Anterior cingulate cortex (tissue), 58 donors: ENCODE results near the gene PERM1.
"Not testable (repeated sequence)": the region's sequence is repeated elsewhere in the genome, so short reads cannot be mapped to it uniquely, and the experiment has no call there.

Source experiments
- DNase-seq, 58 donors: peaks; one replicate each; lab custom pipeline; 2025; lab: John Stamatoyannopoulos, UW

Gene PERM1

DNA sequence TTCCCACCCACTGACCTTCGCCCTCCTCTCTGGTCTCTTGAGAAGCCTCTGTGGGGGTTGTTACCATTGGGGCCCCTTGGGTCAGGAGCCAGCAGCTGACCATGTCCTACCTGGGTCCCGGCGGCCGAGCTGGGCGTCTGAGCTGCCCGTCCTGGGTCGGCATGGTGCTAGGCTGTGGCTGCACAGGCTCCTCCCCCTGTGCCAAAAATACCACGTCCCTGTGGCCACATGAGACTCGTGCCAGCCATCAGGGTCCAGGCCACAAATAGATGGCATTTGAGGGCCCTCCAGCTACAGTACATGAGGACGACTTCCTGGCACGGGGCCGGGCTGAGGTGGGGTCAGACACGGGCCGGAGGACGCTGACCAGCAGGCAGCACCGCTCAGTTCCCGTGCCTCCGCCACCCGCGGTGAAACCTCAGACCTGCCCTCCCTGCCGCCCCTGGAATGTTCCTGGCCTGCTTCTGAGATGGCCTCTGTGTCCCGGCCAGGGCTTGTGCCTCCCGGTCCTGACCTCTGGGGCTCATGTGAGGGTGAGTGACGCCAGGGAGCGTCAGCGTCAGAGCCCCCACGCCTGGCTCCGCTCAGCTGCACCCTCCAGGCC, at the start of gene PERM1:
PERM1 (minus strand) TSS at position 139 of the 604 bp plus-strand sequence. CDS start 1,064 bp downstream, outside the sequence.
- no peak for DNase-seq

DNA sequence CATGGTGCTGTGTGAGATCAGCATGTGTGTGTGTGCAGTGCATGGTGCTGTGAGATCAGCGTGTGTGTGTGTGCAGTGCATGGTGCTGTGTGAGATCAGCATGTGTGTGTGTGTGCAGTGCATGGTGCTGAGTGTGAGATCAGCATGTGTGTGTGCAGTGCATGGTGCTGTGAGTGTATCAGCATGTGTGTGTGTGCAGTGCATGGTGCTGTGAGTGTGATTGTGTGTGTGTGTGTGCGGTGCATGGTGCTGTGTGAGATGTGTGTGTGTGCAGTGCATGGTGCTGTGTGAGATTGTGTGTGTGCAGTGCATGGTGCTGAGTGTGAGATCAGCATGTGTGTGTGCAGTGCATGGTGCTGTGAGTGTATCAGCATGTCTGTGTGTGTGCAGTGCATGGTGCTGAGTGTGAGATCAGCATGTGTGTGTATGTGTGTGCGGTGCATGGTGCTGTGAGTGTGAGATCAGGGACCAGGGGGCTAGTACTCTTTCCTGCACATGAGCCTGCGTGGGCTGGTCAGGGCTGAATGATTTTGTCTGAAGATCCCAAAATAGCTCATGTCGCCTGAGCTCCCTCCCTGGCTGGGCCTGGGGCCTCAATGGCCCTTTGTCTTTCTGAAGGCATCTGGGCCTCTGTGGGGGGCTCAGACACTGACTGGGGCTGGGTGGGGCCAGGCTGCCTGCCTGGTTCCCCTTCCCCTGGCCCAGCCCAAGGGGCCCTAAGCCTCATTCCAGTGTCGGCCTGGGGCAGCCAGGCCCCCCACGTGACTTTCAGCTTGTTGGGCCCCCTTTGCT, 49.2 kb upstream of the PERM1 start:
- DNase-seq: peak in 8 of 58 donors; percentile 11 to 53 (median 38)

DNA sequence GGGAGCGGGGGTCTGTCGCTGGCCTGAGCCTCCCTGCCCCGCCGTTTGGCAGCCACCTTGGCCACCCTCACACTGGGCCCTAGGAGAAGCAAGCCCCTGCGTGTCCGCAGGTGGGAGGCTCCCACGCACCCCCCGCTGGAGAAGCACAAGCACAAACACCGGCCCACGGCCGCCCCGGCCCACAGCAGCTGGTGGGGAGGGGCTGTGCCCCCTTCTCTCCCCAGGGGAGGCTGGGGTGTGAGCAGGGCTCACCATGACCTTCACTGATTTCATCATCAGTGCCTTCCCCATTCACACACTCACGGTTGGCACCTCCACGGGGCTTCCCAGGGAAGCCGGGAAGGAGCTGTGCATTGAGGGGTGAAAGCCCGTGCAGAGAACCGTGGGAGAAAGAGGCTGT, 45.9 kb upstream of the PERM1 start:
- DNase-seq: no peak

- no peak for DNase-seq
Observed at GRCh38 chr1:1026599-1027413, 44.9 kb upstream of the PERM1 start.

DNA sequence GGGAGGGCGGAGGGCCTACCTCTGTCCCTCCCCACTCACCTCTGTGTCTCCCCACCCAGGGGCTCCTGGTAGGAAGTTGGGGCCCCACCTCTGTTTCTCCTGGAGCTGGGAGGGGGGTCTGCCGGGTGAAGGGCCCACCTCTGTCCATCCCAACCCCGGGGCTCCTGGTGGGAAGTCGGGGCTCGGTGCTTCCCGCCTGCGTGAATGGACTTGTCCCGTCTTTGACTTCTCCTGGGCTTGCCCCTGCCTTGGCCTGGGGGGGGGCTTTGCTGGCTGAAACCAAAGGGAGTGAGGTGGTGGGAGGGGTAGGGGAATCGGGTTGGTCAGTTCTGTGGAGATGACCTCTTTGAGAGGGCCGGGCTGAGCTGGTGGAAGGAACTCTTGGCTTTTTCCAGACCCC, 43.8 kb upstream of the PERM1 start:
- DNase-seq: no peak

DNA sequence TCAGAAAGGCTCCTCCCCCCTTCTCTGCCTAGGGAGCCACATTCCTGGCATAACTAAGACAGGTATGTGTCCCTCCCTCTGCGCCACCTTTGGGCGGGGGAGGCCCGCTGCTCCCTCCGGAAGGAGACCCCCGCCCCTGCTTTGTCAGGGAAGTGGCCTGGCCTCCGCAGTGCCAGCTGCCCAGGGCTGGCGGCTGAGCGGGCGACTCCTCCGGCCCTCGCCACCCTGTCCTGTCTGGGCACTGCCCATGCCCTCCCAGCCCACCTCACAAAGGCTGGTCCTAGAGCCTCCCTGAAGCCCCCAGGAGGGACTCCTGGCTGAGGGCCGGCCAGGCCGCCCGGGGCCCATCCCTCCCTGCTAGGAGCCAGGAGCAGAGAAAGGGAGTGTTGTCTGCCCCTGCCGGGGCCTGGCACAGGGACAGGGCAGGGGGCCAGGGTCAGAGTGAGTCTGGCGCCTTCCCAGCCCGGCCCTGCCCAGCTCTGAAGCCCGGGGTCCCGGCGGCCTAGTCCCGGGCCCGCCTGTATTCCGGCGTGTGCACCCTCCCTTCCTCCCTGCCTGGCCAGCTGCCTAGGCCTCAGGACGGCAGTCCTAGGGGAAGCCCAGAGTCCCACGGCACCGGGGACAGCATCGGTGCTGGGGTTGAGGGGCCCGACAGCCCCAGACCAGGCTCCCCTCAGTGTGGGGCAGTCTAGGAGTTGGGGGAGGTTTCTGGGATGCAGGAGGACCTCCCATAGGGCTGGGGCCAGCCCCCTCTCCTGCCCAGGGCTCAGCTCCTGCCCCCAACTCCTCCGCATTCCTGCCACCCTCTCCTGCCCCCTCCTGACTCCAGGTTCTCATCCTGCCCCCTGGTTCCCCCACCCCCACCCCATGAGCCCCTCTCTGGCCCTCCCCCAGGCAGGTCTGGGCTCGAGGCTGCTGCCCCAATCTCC, 43.1 kb upstream of the PERM1 start:
- DNase-seq: peak in 28 of 58 donors; percentile 19 to 72 (median 40)

DNA sequence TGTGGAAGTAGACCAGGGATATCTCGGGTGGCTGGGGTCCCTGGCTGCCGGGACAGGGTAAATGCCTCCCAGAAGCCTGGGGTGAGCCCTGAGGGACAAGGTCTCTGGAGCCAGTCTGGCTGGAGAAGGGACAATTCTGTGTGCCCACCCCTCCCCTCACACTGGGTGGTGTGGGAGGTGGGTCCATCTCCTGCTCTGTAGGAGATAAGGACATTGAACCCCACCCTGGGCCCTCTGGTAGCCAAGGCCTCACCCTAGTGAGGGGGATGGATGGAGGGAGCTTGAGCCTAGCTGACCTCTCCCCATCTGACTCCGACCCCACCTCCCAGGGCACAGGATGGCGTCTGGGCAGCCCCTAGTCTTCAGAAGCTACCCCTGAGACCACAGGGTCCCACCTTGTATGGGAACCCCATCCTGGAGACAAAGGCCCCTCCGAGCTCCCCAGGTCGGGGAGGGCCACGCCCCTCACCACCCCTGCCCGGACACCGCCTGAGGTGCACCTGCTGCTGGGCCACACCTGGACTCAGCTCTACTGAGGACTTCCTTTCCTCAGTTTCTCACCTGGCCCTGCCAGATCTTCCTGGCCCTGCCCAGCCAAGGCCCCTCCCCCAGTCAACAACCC, 42.4 kb upstream of the PERM1 start:
- no peak for DNase-seq

DNA sequence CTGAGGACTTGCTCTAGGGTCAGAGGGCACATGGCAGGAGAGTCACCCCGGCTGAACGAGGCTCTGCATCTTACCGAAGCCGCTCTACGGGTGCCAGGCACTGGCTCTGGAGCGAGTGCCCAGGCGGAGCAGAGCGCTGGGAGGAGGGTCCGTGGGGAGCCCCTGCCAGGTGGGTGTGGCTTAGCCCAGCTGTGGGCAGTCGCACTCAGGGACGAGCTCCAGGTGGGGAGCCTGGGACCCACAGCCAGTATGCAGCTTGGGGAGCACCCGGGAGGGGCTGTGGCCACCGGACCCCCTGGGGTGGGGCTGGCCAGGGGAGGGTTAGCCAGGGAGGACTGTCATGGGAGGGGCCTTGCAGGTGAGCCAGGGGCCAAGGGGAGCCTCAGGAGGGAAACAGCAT, 41.8 kb upstream of the PERM1 start:
- DNase-seq: peak in 2 of 58 donors; percentile 36 to 38

GRCh38 chr1:1022302-1023009, 40.6 kb upstream of the PERM1 start:
- DNase-seq: no peak

GRCh38 chr1:1021920-1022259, 40.0 kb upstream of the PERM1 start:
- no peak for DNase-seq

DNA sequence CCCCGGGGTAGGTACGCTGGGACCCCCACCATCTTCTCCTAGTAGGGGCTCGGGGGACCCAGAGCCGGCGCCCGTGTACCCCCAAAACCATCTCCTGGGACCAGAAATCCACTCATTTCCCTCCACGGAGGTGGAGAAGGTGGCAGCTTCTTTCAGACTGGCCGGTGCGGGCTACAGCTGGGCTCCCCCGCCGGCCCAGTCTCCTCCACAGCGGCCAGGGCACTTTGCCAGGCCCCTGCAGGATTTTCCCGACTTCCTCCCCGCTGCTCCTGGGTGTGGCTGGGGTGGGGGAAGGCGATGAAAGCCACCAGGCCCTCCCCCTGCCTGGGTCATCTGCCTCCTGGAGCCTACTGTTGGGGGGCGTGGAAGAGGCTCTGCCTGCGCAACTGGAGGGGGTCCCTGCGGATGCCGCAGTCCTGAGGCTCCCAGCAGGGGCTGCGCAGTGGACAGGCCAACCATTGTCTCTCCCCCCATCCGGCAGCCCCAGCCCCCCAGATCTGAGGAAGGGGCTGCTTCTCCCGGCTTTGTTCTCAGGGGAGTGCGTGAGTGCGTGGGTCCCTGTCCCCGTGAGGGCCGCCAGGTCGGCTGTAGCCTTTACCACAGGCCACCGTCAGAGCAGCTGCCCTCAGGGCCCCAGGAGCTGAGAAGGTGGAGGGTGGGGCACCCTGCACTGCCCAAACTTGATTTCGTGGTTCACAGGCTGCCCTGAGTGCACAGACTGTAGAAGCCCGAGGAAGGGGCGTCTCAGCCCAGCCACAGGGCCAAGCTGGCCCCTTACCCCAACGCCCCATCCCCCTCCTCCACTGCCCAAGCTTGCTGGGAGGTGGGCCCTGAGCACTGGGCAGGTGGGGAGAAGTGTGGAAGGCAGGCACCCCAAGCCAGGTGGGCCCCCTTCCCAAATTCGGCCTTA, 39.4 kb upstream of the PERM1 start:
- peak in 10 of 58 donors; percentile 12 to 42 (median 28) for DNase-seq

- no peak for DNase-seq
Observed at GRCh38 chr1:1020415-1021009, 38.6 kb upstream of the PERM1 start.

DNA sequence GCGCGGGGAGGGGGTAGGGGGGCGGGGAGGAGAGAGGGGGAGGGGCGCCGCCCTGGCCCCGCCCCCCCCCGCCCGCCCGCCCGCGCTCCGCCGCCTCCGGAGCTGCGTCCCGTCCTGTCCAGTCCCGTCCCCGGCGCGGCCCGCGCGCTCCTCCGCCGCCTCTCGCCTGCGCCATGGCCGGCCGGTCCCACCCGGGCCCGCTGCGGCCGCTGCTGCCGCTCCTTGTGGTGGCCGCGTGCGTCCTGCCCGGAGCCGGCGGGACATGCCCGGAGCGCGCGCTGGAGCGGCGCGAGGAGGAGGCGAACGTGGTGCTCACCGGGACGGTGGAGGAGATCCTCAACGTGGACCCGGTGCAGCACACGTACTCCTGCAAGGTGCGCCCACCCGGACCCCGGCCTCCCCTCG, 38.1 kb upstream of the PERM1 start, which contains the start of gene AGRN:
AGRN (plus strand) TSS at position 121 of the 405 bp plus-strand sequence; CDS start at position 174, 53 bp downstream.
- DNase-seq: peak in 17 of 58 donors; percentile 41 to 76 (median 60)

DNA sequence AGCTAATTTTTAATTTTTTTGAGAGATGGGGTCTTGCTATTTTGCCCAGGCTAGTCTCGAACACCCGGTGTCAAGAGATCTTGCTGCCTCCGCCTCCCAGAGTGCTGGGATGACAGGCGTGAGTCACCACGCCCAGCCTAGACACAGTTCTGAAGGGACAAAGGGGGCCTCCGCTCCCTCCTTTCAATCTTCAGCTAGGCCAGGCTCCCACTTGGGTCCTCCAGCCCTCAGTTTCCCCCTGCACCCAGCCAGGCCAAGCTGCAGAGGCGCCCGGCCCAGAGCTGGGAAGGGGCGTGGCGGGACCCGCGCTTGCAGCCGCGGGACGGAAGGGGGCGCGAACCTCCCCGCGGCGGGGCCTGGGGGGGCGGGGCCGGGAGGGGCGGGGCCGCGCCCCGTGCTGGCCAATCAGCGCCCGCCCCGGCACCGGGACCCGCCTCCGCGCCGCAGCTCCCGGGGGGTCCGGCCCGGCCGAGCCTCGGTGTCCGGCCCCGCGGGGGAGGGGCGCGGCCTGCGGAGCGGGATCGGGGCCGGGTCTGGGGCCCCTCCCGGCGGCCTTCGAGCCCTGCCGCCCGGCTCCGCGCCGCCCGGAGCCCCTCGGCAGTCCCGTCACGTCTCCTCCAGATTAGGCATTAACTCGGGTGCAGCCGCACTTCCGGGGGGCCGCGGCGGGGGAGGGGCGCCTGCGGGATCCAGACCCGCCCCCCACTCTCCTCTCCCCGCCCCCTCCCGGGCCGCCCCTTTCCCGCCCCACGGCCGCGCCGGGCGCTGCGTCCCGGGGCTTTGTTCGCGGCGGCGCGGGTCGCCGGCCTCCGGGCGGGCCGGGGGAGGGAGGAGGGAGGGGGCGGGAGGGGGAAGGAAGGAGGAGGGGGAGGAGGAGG, 37.5 kb upstream of the PERM1 start:
- peak in 52 of 58 donors; percentile 46 to 86 (median 74) for DNase-seq

DNA sequence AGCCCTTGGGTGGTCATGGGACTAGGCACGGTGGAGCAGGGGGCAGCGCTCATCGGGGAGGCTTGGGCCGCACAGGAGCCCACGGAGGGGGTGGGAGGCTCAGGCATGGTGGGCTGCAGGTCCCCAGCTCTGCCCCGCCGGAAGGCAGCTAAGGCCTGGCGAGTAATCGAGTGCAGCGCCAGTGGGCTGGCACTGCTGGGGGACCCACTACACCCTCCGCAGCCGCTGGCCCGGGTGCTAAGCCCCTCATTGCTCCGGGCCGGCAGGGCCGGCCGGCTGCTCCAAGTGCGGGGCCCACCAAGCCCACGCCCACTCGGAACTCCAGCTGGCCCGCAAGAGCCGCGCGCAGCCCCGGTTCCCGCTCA, 36.4 kb upstream of the PERM1 start:
- not testable (repeated sequence) for DNase-seq
